ENCODE results near the gene RHBDL3. TPM values are rescaled to one million over a fixed set of nuclear protein-coding genes. Genes with fewer than 3 reads are reported as not detected.

RHBDL3 gene
- polyA plus RNA-seq, 1 donor = 1.1 TPM

GRCh38 chr17:32356750-32357149, 91.1 kb downstream of the RHBDL3 start:
- DNase-seq (ENCODE audit: low read depth) = no peak

- DNase-seq (ENCODE audit: low read depth) = no peak
Observed at GRCh38 chr17:32357615-32358014, 92.0 kb downstream of the RHBDL3 start.

- DNase-seq (ENCODE audit: low read depth) = no peak
Observed at GRCh38 chr17:32361270-32361669, 95.6 kb downstream of the RHBDL3 start.

- DNase-seq (ENCODE audit: low read depth) = no peak
Observed at GRCh38 chr17:32370426-32370825, 104.8 kb downstream of the RHBDL3 start.

Other genes with a start within 250 kb of the RHBDL3 start
- 32.8 TPM for gene RHOT1, start 123.3 kb upstream of the RHBDL3 start, polyA plus RNA-seq (ENCODE audit: insufficient read length)
- 17.8 TPM for gene C17orf75, start 76.3 kb downstream of the RHBDL3 start, polyA plus RNA-seq (ENCODE audit: insufficient read length)
- gene ZNF207, start 84.3 kb downstream of the RHBDL3 start, polyA plus RNA-seq (ENCODE audit: insufficient read length) = 129 TPM
- 58.1 TPM for gene PSMD11, start 178.7 kb downstream of the RHBDL3 start, polyA plus RNA-seq (ENCODE audit: insufficient read length)
- gene CDK5R1, start 221.2 kb downstream of the RHBDL3 start, polyA plus RNA-seq (ENCODE audit: insufficient read length) = 8.5 TPM

Data from forelimb muscle (tissue), 1 donor.